Measurements from ENCODE around the gene ARHGAP15. TPM values are rescaled to one million over a fixed set of nuclear protein-coding genes. Genes with fewer than 3 reads are reported as not detected.

ARHGAP15 gene
- total and polyA plus RNA-seq, 2 experiments from 2014 or later = 0.26 TPM; not detected in 1

- H3K4me2 ChIP-seq = no peak overlapping the region
- H3K27ac Mint-ChIP-seq = no peak overlapping the region
- H3K4me3 Mint-ChIP-seq = no peak overlapping the region
- H4K20me1 ChIP-seq (replicated peaks; ENCODE audit: insufficient read depth) = no peaks in the 10 kb centered on the region
- H3K9me2 ChIP-seq (ENCODE audit: insufficient read depth) = no peaks in the 10 kb centered on the region
- H3K27me3 ChIP-seq (ENCODE audit: insufficient read depth) = no peaks in the 10 kb centered on the region
- H3K4me1 ChIP-seq (ENCODE audit: insufficient read depth) = no peaks in the 10 kb centered on the region
- H3K9me3 Mint-ChIP-seq = peaks cover 6% of the 10 kb centered on the region
- H3K4me1 Mint-ChIP-seq = no peaks in the 10 kb centered on the region
- H3K4me3 ChIP-seq = no peak overlapping the region
- no peak for TF ChIP-seq ETS1 (IDR thresholded peaks at IDR 0.05)
- TF ChIP-seq CREB1 (CRISPR knock-in tag; IDR thresholded peaks at IDR 0.05; ENCODE audit: low read depth) = no peak
- no peak for TF ChIP-seq CTCF (conservative IDR thresholded peaks at IDR 0.05; ENCODE audit: low read depth in 2 of 2)
- TF ChIP-seq STAT1 (IDR thresholded peaks at IDR 0.05; ENCODE audit: unreplicated experiment) = no peak
- TF ChIP-seq NANOG (IDR thresholded peaks at IDR 0.05; ENCODE audit: borderline replicate concordance) = no peak
- no peak for TF ChIP-seq ZNF462 (CRISPR knock-in tag; IDR thresholded peaks at IDR 0.05)
- TF ChIP-seq JUNB (IDR thresholded peaks at IDR 0.05; ENCODE audit: unreplicated experiment) = no peak
- no peak for TF ChIP-seq EZH2 (IDR thresholded peaks at IDR 0.05; ENCODE audit: low read depth, unreplicated experiment)
- no peak for TF ChIP-seq ZNF331 (CRISPR knock-in tag; IDR thresholded peaks at IDR 0.05; ENCODE audit: low read depth)
- TF ChIP-seq REST (IDR thresholded peaks at IDR 0.05; ENCODE audit: unreplicated experiment) = no peak
- no peak for TF ChIP-seq ZNF114 (CRISPR knock-in tag; IDR thresholded peaks at IDR 0.05)
- TF ChIP-seq EZH2phosphoT487 (IDR thresholded peaks at IDR 0.05; ENCODE audit: unreplicated experiment) = no peak
- TF ChIP-seq POLR2AphosphoS5 (IDR thresholded peaks at IDR 0.05; ENCODE audit: low read depth) = no peak
- no peak for ATAC-seq
- H2AFZ ChIP-seq = no peak overlapping the region
- H3K27me3 Mint-ChIP-seq (ENCODE audit: insufficient read depth, low read depth, poor library complexity) = peaks cover 1% of the 10 kb centered on the region
- H3F3A ChIP-seq (replicated peaks; ENCODE audit: low read depth) = no peaks in the 10 kb centered on the region
- no peaks in the 10 kb centered on the region for H3K79me2 ChIP-seq (replicated peaks; ENCODE audit: insufficient read depth)
- 0 out of 2 replicates have a peak, but pooled peaks cover 6% of the 10 kb centered on the region for H3K36me3 ChIP-seq (ENCODE audit: insufficient read depth)
- H3K27ac ChIP-seq (ENCODE audit: low read depth) = no peak overlapping the region
- no peak for DNase-seq (ENCODE audit: low spot score)
- H3K36me3 Mint-ChIP-seq (ENCODE audit: low read depth) = peaks cover 3% of the 10 kb centered on the region; the same call in 1 of the 3 replicates
These were observed 504.2 kb downstream of the ARHGAP15 start for GRCh38 chr2:143633419-143633818.

Data from GM23338 (cell line).